H9 (cell line): Measurements from ENCODE around the gene IER2. TPM values are rescaled to one million over a fixed set of nuclear protein-coding genes. Genes with fewer than 3 reads are reported as not detected.

Experiments
- DNase-seq: peaks from one replicate; pipeline ENCODE4 v3.0.0-alpha.2; 2017
- H2AFZ ChIP-seq: one replicate; pipeline ENCODE4 v1.6.1; 2013; ENCODE audit warnings: mild to moderate bottlenecking, low read length, control low read depth, moderate library complexity
- H2AK5ac ChIP-seq: 2 replicates; pipeline ENCODE4 v1.6.1; 2013; ENCODE audit warnings: low read length, control low read depth, mixed read lengths; ENCODE audit not compliant: insufficient read length
- H2BK120ac ChIP-seq: one replicate; pipeline ENCODE4 v1.6.1; 2013; ENCODE audit warnings: low read depth, mild to moderate bottlenecking, low read length, control low read depth, inconsistent platforms; ENCODE audit not compliant: poor library complexity, severe bottlenecking
- H2BK12ac ChIP-seq: 2 replicates; pipeline ENCODE4 v1.6.1; 2013; ENCODE audit warnings: low read length, control low read depth, mixed read lengths, low read depth; ENCODE audit not compliant: insufficient read length
- H2BK15ac ChIP-seq: 2 replicates; pipeline ENCODE4 v1.6.1; 2013; ENCODE audit warnings: low read depth, low read length, control low read depth
- H2BK20ac ChIP-seq: one replicate; pipeline ENCODE4 v1.6.1; 2013; ENCODE audit warnings: low read depth, mild to moderate bottlenecking, low read length, control low read depth, inconsistent platforms; ENCODE audit not compliant: poor library complexity, severe bottlenecking
- H2BK5ac ChIP-seq: 2 replicates; pipeline ENCODE4 v1.6.1; 2013; ENCODE audit warnings: low read length, control low read depth, mixed read lengths; ENCODE audit not compliant: insufficient read length
- H3K14ac ChIP-seq: 2 replicates; pipeline ENCODE4 v1.6.1; 2013; ENCODE audit warnings: low read length, control low read depth; ENCODE audit not compliant: insufficient read depth
- H3K18ac ChIP-seq: 2 replicates; pipeline ENCODE4 v1.6.1; 2013; ENCODE audit warnings: low read depth, mild to moderate bottlenecking, mixed read lengths, low read length, control low read depth; ENCODE audit not compliant: insufficient read length
- H3K23ac ChIP-seq: 2 replicates; pipeline ENCODE4 v1.6.1; 2013; ENCODE audit warnings: low read length, control low read depth, mixed read lengths, low read depth; ENCODE audit not compliant: insufficient read length
- H3K23me2 ChIP-seq: 2 replicates; pipeline ENCODE4 v1.6.1; 2013; ENCODE audit warnings: low read depth, mild to moderate bottlenecking, mixed read lengths, low read length, control low read depth; ENCODE audit not compliant: insufficient read length, poor library complexity, severe bottlenecking
- H3K27ac ChIP-seq: 2 replicates; pipeline ENCODE4 v1.5.1; 2013; ENCODE audit warnings: low read length, control low read depth, mixed read lengths, low read depth; ENCODE audit not compliant: insufficient read length
- H3K27me3 ChIP-seq: 2 replicates; pipeline ENCODE4 v1.6.1; 2013; ENCODE audit warnings: low read length, control low read depth, inconsistent platforms; ENCODE audit not compliant: insufficient read depth
- H3K4ac ChIP-seq: 2 replicates; pipeline ENCODE4 v1.6.1; 2013; ENCODE audit warnings: low read depth, mild to moderate bottlenecking, control low read depth, inconsistent platforms, low read length, moderate library complexity
- H3K4me1 ChIP-seq: 2 replicates; pipeline ENCODE4 v1.6.1; 2013; ENCODE audit warnings: low read length, control low read depth, inconsistent platforms; ENCODE audit not compliant: insufficient read depth
- H3K4me2 ChIP-seq: 2 replicates; pipeline ENCODE4 v1.6.1; 2013; ENCODE audit warnings: low read length, control low read depth, mixed read lengths; ENCODE audit not compliant: insufficient read length, insufficient read depth
- H3K56ac ChIP-seq: 2 replicates; pipeline ENCODE4 v1.6.1; 2013; ENCODE audit warnings: low read depth, mild to moderate bottlenecking, mixed read lengths, low read length, control low read depth; ENCODE audit not compliant: insufficient read length
- H3K79me1 ChIP-seq: 2 replicates; pipeline ENCODE4 v1.6.1; 2013; ENCODE audit warnings: low read depth, mild to moderate bottlenecking, moderate library complexity, low read length, control low read depth, inconsistent platforms; ENCODE audit not compliant: insufficient read depth, poor library complexity, severe bottlenecking
- H3K79me2 ChIP-seq: 2 replicates; pipeline ENCODE4 v1.6.1; 2013; ENCODE audit warnings: low read length, control low read depth, inconsistent platforms; ENCODE audit not compliant: insufficient read depth
- H3K9ac ChIP-seq: 2 replicates; pipeline ENCODE4 v1.6.1; 2013; ENCODE audit warnings: low read length, control low read depth, mixed read lengths; ENCODE audit not compliant: insufficient read length; ENCODE audit errors: extremely low read depth
- H3K9me3 ChIP-seq: one replicate; pipeline ENCODE4 v1.6.1; 2013; ENCODE audit warnings: low read depth, low read length, inconsistent platforms; ENCODE audit not compliant: control insufficient read depth
- H3T11ph ChIP-seq: one replicate; pipeline ENCODE4 v1.6.1; 2013; ENCODE audit warnings: mild to moderate bottlenecking, low read length, control low read depth, inconsistent platforms
- H4K20me1 ChIP-seq: one replicate; pipeline ENCODE4 v1.6.1; 2013; ENCODE audit not compliant: control insufficient read depth, insufficient read length, insufficient read depth
- H4K5ac ChIP-seq: 2 replicates; pipeline ENCODE4 v1.6.1; 2013; ENCODE audit warnings: low read depth, mild to moderate bottlenecking, mixed read lengths, low read length, control low read depth; ENCODE audit not compliant: insufficient read length
- H4K8ac ChIP-seq: replicated peaks from 2 replicates; pipeline ENCODE4 v1.6.1; 2013; ENCODE audit warnings: low read length, control low read depth, mixed read lengths, low read depth; ENCODE audit not compliant: insufficient read length
- H4K91ac ChIP-seq: 2 replicates; pipeline ENCODE4 v1.6.1; 2013; ENCODE audit warnings: low read depth, mild to moderate bottlenecking, moderate library complexity, mixed read lengths, low read length, control low read depth; ENCODE audit not compliant: insufficient read length
- H3K27ac Mint-ChIP-seq, 3 experiments: 2 replicates in 2 of 3; 3 replicates in 1 of 3; pipeline ENCODE4 v1.8.0; 2020 to 2021; ENCODE audit warnings: mixed read lengths in 3 of 3, mild to moderate bottlenecking in 1 of 3, moderate library complexity in 1 of 3
- H3K27me3 Mint-ChIP-seq: 2 replicates; pipeline ENCODE4 v1.8.0; 2021; ENCODE audit warnings: low read depth, mild to moderate bottlenecking, moderate library complexity, mixed read lengths
- H3K36me3 Mint-ChIP-seq, 3 experiments: 2 replicates in 2 of 3; 3 replicates in 1 of 3; pipeline ENCODE4 v1.8.0; 2020 to 2021; ENCODE audit warnings: low read depth in 3 of 3, mixed read lengths in 3 of 3; ENCODE audit not compliant: insufficient read depth in 1 of 3
- H3K4me1 Mint-ChIP-seq, 2 experiments: 2 replicates each; pipeline ENCODE4 v1.8.0; 2020; ENCODE audit warnings: mixed read lengths in 2 of 2
- H3K4me3 Mint-ChIP-seq, 2 experiments: 2 replicates in 1 of 2; 3 replicates in 1 of 2; pipeline ENCODE4 v1.8.0; 2020 to 2021; ENCODE audit warnings: mild to moderate bottlenecking in 2 of 2, mixed read lengths in 2 of 2, moderate library complexity in 1 of 2
- H3K9me3 Mint-ChIP-seq, 2 experiments: 2 replicates in 1 of 2; 3 replicates in 1 of 2; pipeline ENCODE4 v1.8.0; 2020; ENCODE audit warnings: mild to moderate bottlenecking in 2 of 2, mixed read lengths in 2 of 2, moderate library complexity in 1 of 2
- CTCF ChIP-seq: fragments of 200-600 bp; sonication (generic); conservative IDR thresholded peaks from 3 replicates; pipeline ENCODE4 v1.8.0; 2021; ENCODE audit warnings: antibody characterized with exemption, mild to moderate bottlenecking
- WGBS: extraction: QIAGEN DNeasy Blood & Tissue Kit; methylation state at CpG from one replicate; pipeline ENCODE4 v1.1.7; 2013; ENCODE audit warnings: missing lambda C conversion rate, low lambda C conversion rate, mixed read lengths; ENCODE audit not compliant: insufficient read length; ENCODE audit errors: extremely low coverage; 5-methylcytosine and 5-hydroxymethylcytosine counted together
- total RNA-seq: library from RNA; stranded (reverse); gene quantifications from 2 replicates; pipeline ENCODE4 v1.2.1, GENCODE V29; 2021

The IER2 gene
- total RNA-seq, 1 experiment from 2014 or later, result 160 TPM

DNA sequence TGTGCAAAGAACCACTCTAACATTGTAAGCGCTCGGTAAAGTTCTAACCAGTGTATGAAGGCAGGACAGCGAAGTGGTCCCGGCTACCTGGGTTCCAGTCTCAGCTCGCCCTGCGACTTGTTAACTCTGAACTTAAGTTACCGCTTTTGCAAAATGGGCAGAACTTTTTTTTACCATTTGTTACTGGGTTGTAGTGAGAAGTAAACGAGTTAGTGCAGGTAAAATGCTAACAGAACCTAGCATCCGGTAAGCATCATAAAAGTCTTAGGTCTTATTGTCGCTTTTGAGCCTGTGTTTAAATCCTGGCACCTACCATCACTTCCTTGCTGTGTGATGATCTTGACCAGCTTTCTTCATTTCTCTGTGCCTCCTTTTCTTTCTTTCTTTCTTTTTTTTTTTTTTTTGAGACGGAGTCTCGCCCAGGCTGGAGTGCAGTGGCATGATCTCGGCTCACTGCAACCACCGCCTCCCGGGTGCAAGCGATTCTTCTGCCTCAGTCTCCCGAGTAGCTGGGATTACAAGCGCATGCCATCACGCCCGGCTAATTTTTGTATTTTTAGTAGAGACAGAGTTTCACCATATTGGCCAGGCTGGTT lies 32.9 kb upstream of the IER2 start:
- H3K79me2 ChIP-seq, result peaks cover 44% of the 10 kb centered on the region
- H3K18ac ChIP-seq, result no peak overlapping the region
- H2BK5ac ChIP-seq, result no peak overlapping the region
- Mint-ChIP-seq H3K4me3 (peak overlapping the region; percentile 98 to 100), H3K9me3 (peaks cover 0 to 1% of the 10 kb centered on the region in 2 experiments; a peak in 2 of 5 replicates), H3K36me3 (peaks cover 9 to 54% (median 48%) of the 10 kb centered on the region in 3 experiments; a peak in 6 of 7 replicates), H3K4me1 (peaks cover 41 to 46% of the 10 kb centered on the region in 2 experiments), H3K27ac (peak overlapping the region; percentile 55 to 99 (median 99); a peak in 5 of 7 replicates), H3K27me3 (no peaks in the 10 kb centered on the region)
- H3K4ac ChIP-seq, result no peak overlapping the region
- H4K91ac ChIP-seq, result no peak overlapping the region
- no peaks in the 10 kb centered on the region for H3K79me1 ChIP-seq
- peak overlapping the region; percentile 66 for H3K4me2 ChIP-seq
- no peaks in the 10 kb centered on the region for H3K9me3 ChIP-seq
- H2BK120ac ChIP-seq, result no peak overlapping the region
- H3K27ac ChIP-seq, result no peak overlapping the region
- no peak overlapping the region for H2BK12ac ChIP-seq
- no peaks in the 10 kb centered on the region for H4K20me1 ChIP-seq
- no peak overlapping the region for H4K5ac ChIP-seq
- no peak overlapping the region for H2BK15ac ChIP-seq
- peak overlapping the region; percentile 37 for H3K9ac ChIP-seq
- peaks cover 11% of the 10 kb centered on the region for H3K23me2 ChIP-seq
- no peak overlapping the region for H2BK20ac ChIP-seq
- no peak for TF ChIP-seq CTCF
- peaks cover 11% of the 10 kb centered on the region; the same call in 1 of the 2 replicates for H3K4me1 ChIP-seq
- H3T11ph ChIP-seq, result no peak overlapping the region
- DNase-seq, result no peak
- H3K56ac ChIP-seq, result no peak overlapping the region
- no peak overlapping the region for H2AFZ ChIP-seq
- no peak overlapping the region for H2AK5ac ChIP-seq
- H3K27me3 ChIP-seq, result no peaks in the 10 kb centered on the region
- H3K14ac ChIP-seq, result no peak overlapping the region
- H3K23ac ChIP-seq, result no peak overlapping the region
- WGBS, result no CpG with 5 or more reads among the region's 20 CpGs
- H4K8ac ChIP-seq, result no peak overlapping the region
